ENCODE measurements around the gene CCL5. TPM values are rescaled to one million over a fixed set of nuclear protein-coding genes. Genes with fewer than 3 reads are reported as not detected.

The CCL5 gene
- total RNA-seq, 1 experiment from 2014 or later: 0.34 TPM

- no TSS peak for BruUV-seq (replicated peaks)
- DNase-seq (ENCODE audit: low read depth, low spot score): no peak
- Histone ChIP-seq H2AFZ (ENCODE audit: low read depth, low read length, poor library complexity, severe bottlenecking) (no peak overlapping the region), H3K9ac (ENCODE audit: low read length) (no peak overlapping the region), H4K20me1 (ENCODE audit: insufficient read depth) (no peaks in the 10 kb centered on the region), H3K4me1 (ENCODE audit: control insufficient read depth in 1 of 2, insufficient read depth in 2 of 2, low read length in 2 of 2) (no peaks in the 10 kb centered on the region), H3K79me2 (ENCODE audit: insufficient read depth, low read length) (no peaks in the 10 kb centered on the region), H3K4me3 (replicated peaks in 1 of 2; ENCODE audit: low read depth in 1 of 2, low read length in 2 of 2) (no peak overlapping the region), H3K27me3 (ENCODE audit: insufficient read depth, low read length) (no peaks in the 10 kb centered on the region), H3K36me3 (ENCODE audit: control insufficient read depth in 1 of 2, insufficient read depth in 2 of 2, low read length in 2 of 2) (no peaks in the 10 kb centered on the region), H3K9me3 (ENCODE audit: control insufficient read depth in 1 of 2, insufficient read depth in 1 of 2, low read depth in 1 of 2, low read length in 2 of 2) (no peaks in the 10 kb centered on the region), H3K4me2 (ENCODE audit: low read length) (no peak overlapping the region), H3K27ac (ENCODE audit: low read depth, low read length) (no peak overlapping the region), H3K9me2 (ENCODE audit: insufficient read depth) (no peaks in the 10 kb centered on the region)
- no peak for TF ChIP-seq SIN3A (IDR thresholded peaks at IDR 0.05; ENCODE audit: low read depth)
- no peak for TF ChIP-seq TCF7L2 (IDR thresholded peaks at IDR 0.05; ENCODE audit: borderline replicate concordance, extremely low read depth, insufficient read depth, insufficient read length)
- TF ChIP-seq, protein P1, sequence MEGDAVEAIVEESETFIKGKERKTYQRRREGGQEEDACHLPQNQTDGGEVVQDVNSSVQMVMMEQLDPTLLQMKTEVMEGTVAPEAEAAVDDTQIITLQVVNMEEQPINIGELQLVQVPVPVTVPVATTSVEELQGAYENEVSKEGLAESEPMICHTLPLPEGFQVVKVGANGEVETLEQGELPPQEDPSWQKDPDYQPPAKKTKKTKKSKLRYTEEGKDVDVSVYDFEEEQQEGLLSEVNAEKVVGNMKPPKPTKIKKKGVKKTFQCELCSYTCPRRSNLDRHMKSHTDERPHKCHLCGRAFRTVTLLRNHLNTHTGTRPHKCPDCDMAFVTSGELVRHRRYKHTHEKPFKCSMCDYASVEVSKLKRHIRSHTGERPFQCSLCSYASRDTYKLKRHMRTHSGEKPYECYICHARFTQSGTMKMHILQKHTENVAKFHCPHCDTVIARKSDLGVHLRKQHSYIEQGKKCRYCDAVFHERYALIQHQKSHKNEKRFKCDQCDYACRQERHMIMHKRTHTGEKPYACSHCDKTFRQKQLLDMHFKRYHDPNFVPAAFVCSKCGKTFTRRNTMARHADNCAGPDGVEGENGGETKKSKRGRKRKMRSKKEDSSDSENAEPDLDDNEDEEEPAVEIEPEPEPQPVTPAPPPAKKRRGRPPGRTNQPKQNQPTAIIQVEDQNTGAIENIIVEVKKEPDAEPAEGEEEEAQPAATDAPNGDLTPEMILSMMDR (IDR thresholded peaks at IDR 0.05 in 2 of 3, conservative IDR thresholded peaks at IDR 0.05 in 1 of 3; ENCODE audit: borderline replicate concordance in 1 of 3, insufficient read depth in 1 of 3, low read depth in 2 of 3, low read length in 2 of 3): no peak
- no peak for TF ChIP-seq EZH2phosphoT487 (IDR thresholded peaks at IDR 0.05; ENCODE audit: borderline replicate concordance)
- TF ChIP-seq YY1 (IDR thresholded peaks at IDR 0.05; ENCODE audit: extremely low read depth, insufficient replicate concordance, low read depth, low read length): no peak
- TF ChIP-seq, protein P2, sequence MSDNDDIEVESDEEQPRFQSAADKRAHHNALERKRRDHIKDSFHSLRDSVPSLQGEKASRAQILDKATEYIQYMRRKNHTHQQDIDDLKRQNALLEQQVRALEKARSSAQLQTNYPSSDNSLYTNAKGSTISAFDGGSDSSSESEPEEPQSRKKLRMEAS (IDR thresholded peaks at IDR 0.05): no peak
- no peak for TF ChIP-seq EZH2 (IDR thresholded peaks at IDR 0.05)
- TF ChIP-seq CEBPB (IDR thresholded peaks at IDR 0.05; ENCODE audit: low read depth): no peak
- no peak for TF ChIP-seq POLR2A (IDR thresholded peaks at IDR 0.05; ENCODE audit: borderline replicate concordance, extremely low read depth, insufficient read depth, insufficient read length)
- TF ChIP-seq POLR2AphosphoS5 (IDR thresholded peaks at IDR 0.05; ENCODE audit: low read depth, low read length): no peak
- ChIA-PET POLR2A (no interaction called here), CTCF (no interaction called here), RAD21 (ENCODE audit: low non-redundant PET in 1 of 2, low total read pairs in 2 of 2, uncharacterized antibody in 2 of 2, unreplicated experiment in 2 of 2) (no interaction called here)
- intact Hi-C loops (cut with micrococcal nuclease): no loop called here
- no peak for ATAC-seq
Measured at GRCh38 chr17:35915153-35915964, 35.2 kb upstream of the CCL5 start.

All from HCT116 (cell line).